Lower leg skin (tissue), 3 donors: ENCODE measurements around the gene MFGE8.

Experiments
- CTCF ChIP-seq, 3 donors: fragments of 450-650 bp; IDR thresholded peaks; one replicate each; pipeline ENCODE4 v1.5.1; 2016; ENCODE audit warnings: antibody characterized with exemption in 3 of 3, mild to moderate bottlenecking in 3 of 3, moderate library complexity in 2 of 3
- POLR2A ChIP-seq, 2 donors: fragments of 450-650 bp; IDR thresholded peaks; one replicate each; pipeline ENCODE4 v1.6.1; 2016 to 2017; ENCODE audit warnings: antibody characterized with exemption in 2 of 2, mild to moderate bottlenecking in 1 of 2, moderate library complexity in 1 of 2

- TF ChIP-seq CTCF (IDR thresholded peaks at IDR 0.05) (no peak), POLR2A (IDR thresholded peaks at IDR 0.05) (no peak)
Measured at GRCh38 chr15:88878720-88879184, 34.4 kb downstream of the MFGE8 start.
